OCI-LY7 (cell line): ENCODE measurements around the gene VSX2. TPM values are rescaled to one million over a fixed set of nuclear protein-coding genes. Genes with fewer than 3 reads are reported as not detected.

Source experiments
- BruUV-seq: library from RNA; stranded (reverse); fragments of 400-500 nt; replicated peaks from 2 replicates; lab custom pipeline; 2021; lab: Mats Ljungman, UMichigan
- CTCF ChIA-PET: fragments of 300-600 bp; sonication (Branson Sonifier 250); formaldehyde crosslinking; loops from one replicate; lab custom pipeline; 2022; ENCODE audit warnings: antibody characterized with exemption; ENCODE audit not compliant: unreplicated experiment; lab: Charles Lee
- POLR2A ChIA-PET: fragments of 300-600 bp; sonication (Branson Sonifier 250); formaldehyde crosslinking; loops from one replicate; lab custom pipeline; 2022; ENCODE audit warnings: antibody characterized with exemption; lab: Charles Lee
- DNase-seq: peaks from one replicate; pipeline ENCODE4 v3.0.0-alpha.2; 2015; ENCODE audit warnings: low spot score
- H2AFZ ChIP-seq: fragments of 200-600 bp; sonication (generic), shearing (Covaris generic); 2 replicates; pipeline ENCODE4 v1.6.1; 2014; ENCODE audit warnings: mild to moderate bottlenecking, antibody characterized with exemption, low read length, moderate library complexity
- H3K27ac ChIP-seq: fragments of 200-600 bp; sonication (generic); 2 replicates; pipeline ENCODE4 v1.5.1; 2014; ENCODE audit warnings: mixed run types, low read depth, mild to moderate bottlenecking, moderate library complexity, low read length, inconsistent platforms; ENCODE audit not compliant: poor library complexity, severe bottlenecking
- H3K36me3 ChIP-seq: fragments of 200-600 bp; sonication (generic); 2 replicates; pipeline ENCODE4 v1.6.1; 2014; ENCODE audit warnings: mild to moderate bottlenecking, antibody characterized with exemption, low read length, moderate library complexity, mixed read lengths; ENCODE audit not compliant: insufficient read depth
- H3K4me1 ChIP-seq: fragments of 200-600 bp; sonication (generic); 2 replicates; pipeline ENCODE4 v1.5.1; 2014; ENCODE audit warnings: mild to moderate bottlenecking, low read length; ENCODE audit not compliant: insufficient read depth, poor library complexity, severe bottlenecking
- H3K4me2 ChIP-seq: fragments of 200-600 bp; sonication (generic); 2 replicates; pipeline ENCODE4 v1.6.1; 2014; ENCODE audit warnings: mild to moderate bottlenecking, low read length
- H3K4me3 ChIP-seq: fragments of 200-600 bp; sonication (generic); 2 replicates; pipeline ENCODE4 v1.5.1; 2014; ENCODE audit warnings: mild to moderate bottlenecking, low read depth, low read length; ENCODE audit not compliant: poor library complexity, severe bottlenecking
- H3K79me2 ChIP-seq: fragments of 200-600 bp; sonication (generic); 2 replicates; pipeline ENCODE4 v1.6.1; 2016; ENCODE audit warnings: low read depth, mild to moderate bottlenecking, low read length, moderate library complexity, mixed read lengths; ENCODE audit not compliant: insufficient read depth
- H3K9me2 ChIP-seq: fragments of 200-600 bp; sonication (generic); 2 replicates; pipeline ENCODE4 v1.6.1; 2016; ENCODE audit warnings: mild to moderate bottlenecking, low read length, mixed read lengths; ENCODE audit not compliant: insufficient read depth
- H3K9me3 ChIP-seq: fragments of 200-600 bp; sonication (generic); 2 replicates; pipeline ENCODE4 v1.6.1; 2014; ENCODE audit warnings: mild to moderate bottlenecking, mixed run types, low read length, mixed read lengths
- H4K20me1 ChIP-seq: fragments of 200-600 bp; sonication (generic); 2 replicates; pipeline ENCODE4 v1.6.1; 2014; ENCODE audit warnings: mild to moderate bottlenecking, antibody characterized with exemption, low read length, moderate library complexity, mixed read lengths; ENCODE audit not compliant: insufficient read depth
- EZH2phosphoT487 ChIP-seq: fragments of 200-600 bp; sonication (generic); IDR thresholded peaks from 2 replicates; pipeline ENCODE4 v1.6.1; 2018; ENCODE audit warnings: low read depth, borderline replicate concordance, mild to moderate bottlenecking, mixed run types, antibody characterized with exemption, low read length, moderate library complexity, mixed read lengths
- intact Hi-C: fragments of 100-400 bp; cut with micrococcal nuclease; formaldehyde crosslinking; loops from one replicate; pipeline ENCODE4 v1.10.0; 2022; ENCODE audit not compliant: unreplicated experiment
- total RNA-seq, 2 experiments: library from RNA; depleted of rRNA in 1 of 2; stranded (reverse); fragments of >200 nt in 1 of 2; shearing (Covaris generic) in 1 of 2; gene quantifications; 2 replicates each; pipeline ENCODE4 v1.2.3, GENCODE V29; 2014 to 2022
- TF ChIP-seq, protein P1 (sequence below): fragments of 200-600 bp; sonication (generic); conservative IDR thresholded peaks from 2 replicates; pipeline ENCODE4 v1.5.1; 2014; ENCODE audit warnings: mild to moderate bottlenecking, antibody characterized with exemption, low read length, moderate library complexity, mixed read lengths

VSX2 gene
- total RNA-seq, 2 experiments from 2014 or later: not detected

DNA sequence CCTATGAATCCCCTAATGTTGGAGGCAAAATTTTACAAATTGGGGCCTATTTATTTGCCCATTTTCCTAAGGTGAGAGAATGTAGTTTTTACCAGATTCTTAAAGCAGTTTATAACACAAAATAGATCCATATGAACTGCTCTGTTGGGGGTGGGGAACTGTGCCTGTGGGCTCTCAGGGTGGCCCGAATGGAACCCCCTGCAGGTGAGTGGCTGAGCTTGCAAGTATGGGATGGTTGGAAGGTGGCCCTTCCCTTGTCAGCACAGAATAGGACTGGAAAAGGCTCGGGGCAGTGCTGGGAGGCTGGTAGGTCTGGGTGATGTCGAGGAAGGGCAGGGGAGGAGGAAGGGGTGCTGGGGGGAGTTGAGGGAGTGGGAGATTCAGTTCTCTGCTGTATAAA is 4.9 kb downstream of the VSX2 start:
- H3K4me2 ChIP-seq: no peak overlapping the region
- no peaks in the 10 kb centered on the region for H3K9me2 ChIP-seq
- DNase-seq: no peak
- CTCF ChIA-PET: no interaction called here
- BruUV-seq: no TSS peak
- intact Hi-C loops: no loop called here
- TF ChIP-seq EZH2phosphoT487: no peak
- TF ChIP-seq, protein P1, sequence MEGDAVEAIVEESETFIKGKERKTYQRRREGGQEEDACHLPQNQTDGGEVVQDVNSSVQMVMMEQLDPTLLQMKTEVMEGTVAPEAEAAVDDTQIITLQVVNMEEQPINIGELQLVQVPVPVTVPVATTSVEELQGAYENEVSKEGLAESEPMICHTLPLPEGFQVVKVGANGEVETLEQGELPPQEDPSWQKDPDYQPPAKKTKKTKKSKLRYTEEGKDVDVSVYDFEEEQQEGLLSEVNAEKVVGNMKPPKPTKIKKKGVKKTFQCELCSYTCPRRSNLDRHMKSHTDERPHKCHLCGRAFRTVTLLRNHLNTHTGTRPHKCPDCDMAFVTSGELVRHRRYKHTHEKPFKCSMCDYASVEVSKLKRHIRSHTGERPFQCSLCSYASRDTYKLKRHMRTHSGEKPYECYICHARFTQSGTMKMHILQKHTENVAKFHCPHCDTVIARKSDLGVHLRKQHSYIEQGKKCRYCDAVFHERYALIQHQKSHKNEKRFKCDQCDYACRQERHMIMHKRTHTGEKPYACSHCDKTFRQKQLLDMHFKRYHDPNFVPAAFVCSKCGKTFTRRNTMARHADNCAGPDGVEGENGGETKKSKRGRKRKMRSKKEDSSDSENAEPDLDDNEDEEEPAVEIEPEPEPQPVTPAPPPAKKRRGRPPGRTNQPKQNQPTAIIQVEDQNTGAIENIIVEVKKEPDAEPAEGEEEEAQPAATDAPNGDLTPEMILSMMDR: peak; percentile 45; the same call in 1 of the 2 replicates
- no peak overlapping the region for H3K27ac ChIP-seq
- peaks cover 19% of the 10 kb centered on the region for H3K4me1 ChIP-seq
- H4K20me1 ChIP-seq: no peaks in the 10 kb centered on the region
- no peak overlapping the region for H3K4me3 ChIP-seq
- no peaks in the 10 kb centered on the region for H3K9me3 ChIP-seq
- POLR2A ChIA-PET: no interaction called here
- H3K36me3 ChIP-seq: no peaks in the 10 kb centered on the region
- H3K79me2 ChIP-seq: no peaks in the 10 kb centered on the region
- H2AFZ ChIP-seq: no peak overlapping the region

DNA sequence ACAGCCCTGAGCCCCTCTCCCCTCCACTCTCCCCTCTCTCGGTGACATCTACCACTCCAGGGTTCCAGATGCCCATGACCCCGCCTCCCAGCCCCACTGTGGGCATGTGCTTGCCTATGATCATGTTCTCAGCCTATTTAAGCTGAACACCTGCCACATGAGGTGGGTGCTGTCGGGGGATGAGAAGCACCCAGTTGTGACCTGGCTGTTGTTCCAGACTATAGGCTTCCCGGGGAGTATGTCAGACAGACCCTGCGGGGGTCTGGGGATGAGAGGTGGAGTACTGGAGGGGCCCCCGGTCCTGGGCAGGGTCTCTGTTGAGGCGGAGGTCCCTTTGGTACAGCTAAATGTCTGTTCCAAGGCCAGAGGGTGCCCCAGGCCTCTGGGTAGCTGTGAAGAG is 6.0 kb downstream of the VSX2 start:
- Histone ChIP-seq H3K4me1 (peaks cover 19% of the 10 kb centered on the region), H3K4me3 (no peak overlapping the region), H3K4me2 (no peak overlapping the region), H3K9me2 (no peaks in the 10 kb centered on the region), H3K36me3 (no peaks in the 10 kb centered on the region), H3K79me2 (no peaks in the 10 kb centered on the region), H2AFZ (no peak overlapping the region), H3K27ac (no peak overlapping the region), H4K20me1 (no peaks in the 10 kb centered on the region), H3K9me3 (no peaks in the 10 kb centered on the region)
- no peak for TF ChIP-seq EZH2phosphoT487
- no TSS peak for BruUV-seq
- ChIA-PET CTCF (no interaction called here), POLR2A (no interaction called here)
- intact Hi-C loops: no loop called here
- no peak for DNase-seq

DNA sequence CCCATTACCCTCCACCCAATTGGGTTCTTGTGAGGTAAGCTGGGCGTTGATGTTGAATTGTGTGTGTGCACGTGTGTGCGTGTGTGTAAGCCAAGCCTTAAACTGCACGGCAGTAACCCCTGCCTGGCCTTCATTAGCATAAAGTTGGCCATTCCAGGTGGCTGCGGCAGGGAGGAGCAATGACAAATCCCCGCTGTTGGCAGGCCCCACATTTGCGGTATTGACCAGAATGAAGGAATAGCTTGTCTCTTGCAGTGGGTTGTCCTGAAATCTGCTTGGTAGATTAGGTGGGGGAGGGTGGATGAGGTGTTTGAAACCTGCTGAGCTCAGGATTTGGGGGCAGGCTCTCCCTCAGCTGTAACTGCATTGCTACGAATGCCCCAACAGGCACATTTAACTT is 7.3 kb downstream of the VSX2 start:
- no peaks in the 10 kb centered on the region for H3K9me3 ChIP-seq
- no peak overlapping the region for H3K4me3 ChIP-seq
- H2AFZ ChIP-seq: no peak overlapping the region
- no TSS peak for BruUV-seq
- H4K20me1 ChIP-seq: no peaks in the 10 kb centered on the region
- TF ChIP-seq, protein P1: no peak
- TF ChIP-seq EZH2phosphoT487: no peak
- no peaks in the 10 kb centered on the region for H3K9me2 ChIP-seq
- CTCF ChIA-PET: no interaction called here
- intact Hi-C loops: no loop called here
- no peak for DNase-seq
- peaks cover 23% of the 10 kb centered on the region for H3K4me1 ChIP-seq
- H3K79me2 ChIP-seq: no peaks in the 10 kb centered on the region
- no peak overlapping the region for H3K27ac ChIP-seq
- no peak overlapping the region for H3K4me2 ChIP-seq
- H3K36me3 ChIP-seq: no peaks in the 10 kb centered on the region
- POLR2A ChIA-PET: no interaction called here
